Stomach (tissue), 4 donors: ENCODE results near the gene TRIM56.

ENCODE experiments used
- CTCF ChIP-seq, 7 experiments: fragments of 450-650 bp in 4 of 7; fragments of 200-600 bp in 3 of 7; sonication (generic) in 3 of 7; IDR thresholded peaks; one replicate each; pipeline ENCODE4 v1.5.1; 2016 to 2019; ENCODE audit warnings: antibody characterized with exemption in 7 of 7, control low read depth in 2 of 7, mild to moderate bottlenecking in 1 of 7
- EP300 ChIP-seq: sonication (generic); formaldehyde crosslinking; IDR thresholded peaks from one replicate; pipeline ENCODE4 v1.6.1; 2017; ENCODE audit warnings: antibody characterized with exemption
- POLR2A ChIP-seq, 4 donors: fragments of 450-650 bp; IDR thresholded peaks; one replicate each; pipeline ENCODE4 v1.6.1; 2016; ENCODE audit warnings: antibody characterized with exemption in 4 of 4, control low read depth in 2 of 4, mild to moderate bottlenecking in 1 of 4, moderate library complexity in 1 of 4

DNA sequence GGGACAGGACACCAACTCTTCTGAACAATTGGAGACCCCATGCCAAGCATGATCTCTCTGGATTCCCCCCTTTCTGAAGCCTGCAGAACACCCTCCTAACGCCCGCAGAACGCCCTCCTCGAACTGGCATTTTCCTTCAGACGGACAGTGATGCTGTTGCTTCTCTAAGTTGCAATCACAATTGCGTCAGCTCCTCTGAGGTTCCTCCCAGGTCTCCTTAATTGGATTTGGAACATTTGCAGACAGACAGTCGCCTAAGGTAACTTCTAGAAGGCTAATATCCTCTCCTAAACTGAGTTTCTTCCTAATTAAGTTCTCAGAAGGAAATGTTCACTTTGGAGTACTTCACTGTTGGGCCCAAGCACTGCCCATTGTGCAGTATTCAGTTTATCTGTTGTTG is 21.1 kb downstream of the TRIM56 start:
- TF ChIP-seq CTCF (IDR thresholded peaks at IDR 0.05) (no peak), POLR2A (IDR thresholded peaks at IDR 0.05) (no peak), EP300 (no peak)
